ENCODE data around the gene FGFBP2.

The FGFBP2 gene

DNA sequence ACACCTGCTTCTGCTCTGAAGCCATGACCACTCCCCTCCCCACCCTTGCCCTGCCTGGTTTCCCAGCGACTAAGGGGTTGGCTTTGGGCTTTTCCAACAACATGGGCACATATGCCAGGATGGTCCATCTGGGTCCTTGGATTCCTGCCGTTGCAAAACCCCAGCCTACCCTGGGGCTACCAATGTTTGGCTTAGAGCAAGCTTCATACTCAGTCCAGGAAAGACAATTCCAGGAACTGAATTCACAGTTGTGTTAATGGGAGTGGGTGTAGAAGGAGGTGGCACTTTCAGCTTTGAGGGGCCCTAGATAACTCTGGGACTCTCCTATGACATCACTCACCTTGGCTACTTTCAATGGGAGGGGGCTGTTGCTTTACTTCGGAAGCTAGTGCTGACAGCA, 33.4 kb downstream of the FGFBP2 start:
- Histone ChIP-seq H3K4me3 (ENCODE audit: low read depth in 1 of 2, low read length in 1 of 2) (no peak overlapping the region), H3K27ac (no peak overlapping the region), H3K9me3 (no peaks in the 10 kb centered on the region), H3K27me3 (no peaks in the 10 kb centered on the region), H3K4me1 (ENCODE audit: control insufficient read depth in 1 of 2, insufficient read depth in 1 of 2, low read depth in 1 of 2, low read length in 1 of 2) (no peaks in the 10 kb centered on the region), H3K36me3 (no peaks in the 10 kb centered on the region)
- TF ChIP-seq, protein P1, sequence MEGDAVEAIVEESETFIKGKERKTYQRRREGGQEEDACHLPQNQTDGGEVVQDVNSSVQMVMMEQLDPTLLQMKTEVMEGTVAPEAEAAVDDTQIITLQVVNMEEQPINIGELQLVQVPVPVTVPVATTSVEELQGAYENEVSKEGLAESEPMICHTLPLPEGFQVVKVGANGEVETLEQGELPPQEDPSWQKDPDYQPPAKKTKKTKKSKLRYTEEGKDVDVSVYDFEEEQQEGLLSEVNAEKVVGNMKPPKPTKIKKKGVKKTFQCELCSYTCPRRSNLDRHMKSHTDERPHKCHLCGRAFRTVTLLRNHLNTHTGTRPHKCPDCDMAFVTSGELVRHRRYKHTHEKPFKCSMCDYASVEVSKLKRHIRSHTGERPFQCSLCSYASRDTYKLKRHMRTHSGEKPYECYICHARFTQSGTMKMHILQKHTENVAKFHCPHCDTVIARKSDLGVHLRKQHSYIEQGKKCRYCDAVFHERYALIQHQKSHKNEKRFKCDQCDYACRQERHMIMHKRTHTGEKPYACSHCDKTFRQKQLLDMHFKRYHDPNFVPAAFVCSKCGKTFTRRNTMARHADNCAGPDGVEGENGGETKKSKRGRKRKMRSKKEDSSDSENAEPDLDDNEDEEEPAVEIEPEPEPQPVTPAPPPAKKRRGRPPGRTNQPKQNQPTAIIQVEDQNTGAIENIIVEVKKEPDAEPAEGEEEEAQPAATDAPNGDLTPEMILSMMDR (IDR thresholded peaks at IDR 0.05) = no peak

DNA sequence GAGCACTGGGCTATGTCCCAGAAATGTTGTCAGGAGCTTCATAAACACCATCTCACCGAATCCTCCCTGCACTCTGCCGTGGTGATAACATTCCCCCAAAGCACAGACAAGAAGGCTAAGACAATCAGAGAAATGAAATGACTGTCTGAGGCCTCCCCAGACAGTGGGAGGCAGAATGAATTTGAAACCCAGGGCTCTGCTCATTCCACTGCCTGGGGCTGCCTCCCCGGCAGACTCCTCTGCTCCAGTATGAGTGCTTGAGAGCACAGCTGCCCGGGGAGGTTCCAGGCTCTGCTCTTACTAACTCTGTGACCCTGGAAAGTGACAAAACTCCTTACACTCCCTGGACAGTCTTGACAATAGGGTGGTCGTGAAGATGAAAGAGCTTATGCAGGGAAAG, 34.1 kb downstream of the FGFBP2 start:
- Histone ChIP-seq H3K36me3 (no peaks in the 10 kb centered on the region), H3K4me1 (ENCODE audit: control insufficient read depth in 1 of 2, insufficient read depth in 1 of 2, low read depth in 1 of 2, low read length in 1 of 2) (no peaks in the 10 kb centered on the region), H3K9me3 (no peaks in the 10 kb centered on the region), H3K4me3 (ENCODE audit: low read depth in 1 of 2, low read length in 1 of 2) (no peak overlapping the region), H3K27ac (no peak overlapping the region), H3K27me3 (no peaks in the 10 kb centered on the region)
- TF ChIP-seq, protein P1 (IDR thresholded peaks at IDR 0.05) = no peak

DNA sequence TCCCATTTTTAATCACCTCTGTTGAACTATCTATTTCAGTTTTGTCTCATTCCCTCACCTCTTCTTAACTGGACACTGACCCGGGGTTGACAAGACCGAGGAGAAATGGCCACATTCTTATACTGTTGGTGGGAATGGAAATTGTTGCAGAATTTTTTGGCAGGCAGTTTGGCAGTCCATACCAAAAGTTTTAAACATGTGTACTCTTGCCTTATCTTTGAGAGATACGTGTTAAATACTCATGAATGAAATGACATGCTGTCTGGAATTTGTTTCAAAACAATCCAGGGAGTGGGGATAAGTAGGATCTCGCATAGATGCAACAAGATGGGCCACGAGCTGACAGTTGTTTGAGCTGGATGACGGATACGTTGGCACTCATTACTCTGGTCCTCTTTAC, 36.5 kb downstream of the FGFBP2 start:
- peaks cover 3% of the 10 kb centered on the region for H3K27me3 ChIP-seq
- no peaks in the 10 kb centered on the region for H3K36me3 ChIP-seq
- no peak overlapping the region for H3K4me3 ChIP-seq (ENCODE audit: low read depth in 1 of 2, low read length in 1 of 2)
- H3K4me1 ChIP-seq (ENCODE audit: control insufficient read depth in 1 of 2, insufficient read depth in 1 of 2, low read depth in 1 of 2, low read length in 1 of 2) = no peaks in the 10 kb centered on the region
- H3K27ac ChIP-seq = no peak overlapping the region
- TF ChIP-seq, protein P1 (IDR thresholded peaks at IDR 0.05) = no peak
- no peaks in the 10 kb centered on the region for H3K9me3 ChIP-seq

DNA sequence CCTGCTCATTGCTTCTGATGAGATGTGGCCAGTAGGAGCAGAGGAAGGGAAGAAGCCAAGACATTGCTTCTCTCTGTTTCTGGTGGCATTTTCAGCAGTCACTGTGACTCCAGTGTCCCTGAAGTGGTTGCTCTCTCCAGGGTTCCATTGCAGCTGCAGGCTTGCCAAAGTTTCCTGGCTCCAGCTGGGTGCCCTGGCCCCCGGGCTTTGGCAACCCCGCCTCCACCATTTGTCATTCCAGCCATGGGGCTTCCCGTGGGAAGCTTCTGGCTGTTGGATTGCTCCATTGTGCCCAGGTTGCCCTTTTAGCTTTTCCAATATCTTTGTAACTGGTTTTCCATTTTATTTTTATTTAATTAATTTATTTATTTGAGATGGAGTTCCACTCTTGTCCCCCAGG, 37.1 kb downstream of the FGFBP2 start:
- Histone ChIP-seq H3K36me3 (no peaks in the 10 kb centered on the region), H3K9me3 (no peaks in the 10 kb centered on the region), H3K4me1 (ENCODE audit: control insufficient read depth in 1 of 2, insufficient read depth in 1 of 2, low read depth in 1 of 2, low read length in 1 of 2) (no peaks in the 10 kb centered on the region), H3K4me3 (ENCODE audit: low read depth in 1 of 2, low read length in 1 of 2) (no peak overlapping the region), H3K27me3 (peaks cover 8% of the 10 kb centered on the region), H3K27ac (no peak overlapping the region)
- TF ChIP-seq, protein P1 (IDR thresholded peaks at IDR 0.05) = no peak

DNA sequence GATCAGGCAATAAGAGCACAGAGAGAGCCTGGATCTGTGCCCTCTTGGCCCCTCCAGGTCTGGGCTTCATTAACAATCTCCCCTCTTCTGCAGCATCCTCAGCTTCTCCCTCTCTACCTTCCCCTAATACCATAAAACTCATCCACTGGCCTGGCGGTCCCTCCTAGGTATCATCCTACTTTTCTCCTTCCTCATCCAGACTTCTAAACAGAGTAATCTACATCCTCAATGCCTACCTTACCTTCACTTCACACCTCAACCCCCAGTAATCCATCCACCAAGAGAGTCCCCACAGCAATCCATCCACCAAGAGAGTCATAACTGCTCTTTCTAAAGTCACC, 41.4 kb downstream of the FGFBP2 start:
- no peak overlapping the region for H3K27ac ChIP-seq
- H3K4me3 ChIP-seq (ENCODE audit: low read depth in 1 of 2, low read length in 1 of 2) = no peak overlapping the region

More for the DNA sequence above, 41.4 kb downstream of the FGFBP2 start:
- TF ChIP-seq, protein P1 (IDR thresholded peaks at IDR 0.05) = no peak
- no peaks in the 10 kb centered on the region for H3K4me1 ChIP-seq (ENCODE audit: control insufficient read depth in 1 of 2, insufficient read depth in 1 of 2, low read depth in 1 of 2, low read length in 1 of 2)
- no peaks in the 10 kb centered on the region for H3K9me3 ChIP-seq
- H3K36me3 ChIP-seq = no peaks in the 10 kb centered on the region
- H3K27me3 ChIP-seq = peaks cover 13% of the 10 kb centered on the region

All from neutrophil (primary cell).